IgD-negative memory B cell (primary cell): Measurements from ENCODE around the gene SUMF2. TPM values are rescaled to one million over a fixed set of nuclear protein-coding genes. Genes with fewer than 3 reads are reported as not detected.
"Not testable (repeated sequence)": the region's sequence is repeated elsewhere in the genome, so short reads cannot be mapped to it uniquely, and the experiment has no call there.

Experiments
- H3K27ac Mint-ChIP-seq, 3 donors: one replicate each; pipeline ENCODE4 v1.8.0; 2020 to 2022; ENCODE audit warnings: mild to moderate bottlenecking in 3 of 3, mixed read lengths in 3 of 3, moderate library complexity in 1 of 3
- H3K27me3 Mint-ChIP-seq: one replicate; pipeline ENCODE4 v1.8.0; 2021; ENCODE audit warnings: mixed read lengths
- H3K36me3 Mint-ChIP-seq: one replicate; pipeline ENCODE4 v1.8.0; 2020; ENCODE audit warnings: mild to moderate bottlenecking, mixed read lengths
- H3K4me1 Mint-ChIP-seq, 3 donors: one replicate each; pipeline ENCODE4 v1.8.0; 2020 to 2022; ENCODE audit warnings: mixed read lengths in 3 of 3, mild to moderate bottlenecking in 1 of 3
- H3K4me3 Mint-ChIP-seq, 4 donors: one replicate each; pipeline ENCODE4 v1.8.0; 2020 to 2022; ENCODE audit warnings: mild to moderate bottlenecking in 4 of 4, mixed read lengths in 4 of 4, moderate library complexity in 3 of 4
- H3K9me3 Mint-ChIP-seq, 3 donors: one replicate each; pipeline ENCODE4 v1.8.0; 2020 to 2021; ENCODE audit warnings: mixed read lengths in 3 of 3, mild to moderate bottlenecking in 1 of 3
- polyA plus RNA-seq: library from polyadenylated mRNA; unstranded; fragments of 300-500 nt; fragmentation: Illumina TruSeq; gene quantifications from one replicate; pipeline ENCODE4 v1.2.3, GENCODE V29; 2021

Gene SUMF2
- polyA plus RNA-seq, 1 donor from 2014 or later, result 130 TPM

DNA sequence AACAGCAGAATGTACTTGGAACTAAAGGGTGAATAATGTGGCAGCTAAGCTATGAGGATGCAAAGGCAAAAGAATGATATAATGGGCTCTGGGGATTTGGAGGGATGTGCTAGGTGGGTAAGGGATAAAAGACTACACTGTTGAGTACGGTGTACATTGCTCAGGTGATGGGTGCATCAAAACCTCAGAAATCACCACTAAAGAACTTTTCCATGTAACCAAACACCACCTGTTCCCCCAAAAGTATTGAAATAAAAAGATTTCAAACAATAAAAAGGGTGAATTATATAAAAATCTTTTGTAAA, 43.8 kb downstream of the SUMF2 start:
- Mint-ChIP-seq H3K4me3 (peak overlapping the region in 2 of 4 donors; percentile 43 to 94), H3K27ac (peak overlapping the region in 2 of 3 donors; percentile 23 to 82), H3K27me3 (no peaks in the 10 kb centered on the region), H3K4me1 (peaks cover 17 to 24% (median 22%) of the 10 kb centered on the region in 3 donors), H3K36me3 (peaks cover 3% of the 10 kb centered on the region), H3K9me3 (peaks cover 0 to 4% (median 0%) of the 10 kb centered on the region in 3 donors)

DNA sequence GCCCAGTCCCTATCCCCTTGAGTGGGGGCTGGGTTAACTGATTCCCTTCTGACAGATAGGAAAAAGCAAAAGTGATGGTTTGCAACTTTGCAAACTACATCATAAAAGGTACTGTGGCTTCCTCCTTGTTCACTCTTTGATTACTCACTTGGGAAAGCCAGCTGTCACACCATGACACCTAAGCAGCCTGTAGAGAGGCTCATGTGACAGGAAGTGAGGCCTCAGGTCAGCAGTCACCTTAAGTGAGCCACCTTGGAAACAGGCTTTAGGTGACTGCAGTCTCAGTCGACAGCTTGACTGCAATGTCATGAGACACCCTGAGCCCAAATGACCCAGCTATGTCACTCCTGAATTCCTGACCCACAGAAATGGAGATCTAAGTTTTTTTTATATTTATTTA, 46.5 kb downstream of the SUMF2 start:
- no peak overlapping the region for H3K4me3 Mint-ChIP-seq
- peaks cover under 1% of the 10 kb centered on the region for H3K27me3 Mint-ChIP-seq
- no peak overlapping the region for H3K27ac Mint-ChIP-seq
- peaks cover 0 to 4% (median 0%) of the 10 kb centered on the region in 3 donors for H3K9me3 Mint-ChIP-seq
- H3K4me1 Mint-ChIP-seq, result peaks cover 12 to 17% (median 15%) of the 10 kb centered on the region in 3 donors
- peaks cover 3% of the 10 kb centered on the region for H3K36me3 Mint-ChIP-seq

DNA sequence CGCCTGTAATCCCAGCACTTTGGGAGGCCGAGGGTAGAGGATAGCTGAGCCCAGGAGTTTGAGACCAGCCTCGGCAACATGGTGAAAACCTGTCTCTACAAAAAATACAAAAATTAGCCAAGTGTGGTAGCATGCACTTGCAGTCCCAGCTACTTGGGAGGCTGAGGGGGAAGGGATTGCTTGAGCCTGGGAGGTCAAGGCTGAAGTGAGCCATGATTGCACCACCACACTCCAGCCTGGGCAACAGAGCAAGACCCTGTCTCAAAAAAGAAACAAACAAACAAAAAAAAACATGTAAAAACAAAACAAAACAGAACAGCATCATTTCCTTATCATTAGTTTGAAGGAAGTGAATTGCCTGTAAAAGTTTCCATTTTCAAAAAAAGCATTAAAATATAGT, 48.2 kb downstream of the SUMF2 start:
- H3K4me1 Mint-ChIP-seq, H3K36me3 Mint-ChIP-seq, H3K4me3 Mint-ChIP-seq, H3K27ac Mint-ChIP-seq, H3K9me3 Mint-ChIP-seq: not testable (repeated sequence)
- peaks cover 12% of the 10 kb centered on the region for H3K27me3 Mint-ChIP-seq

DNA sequence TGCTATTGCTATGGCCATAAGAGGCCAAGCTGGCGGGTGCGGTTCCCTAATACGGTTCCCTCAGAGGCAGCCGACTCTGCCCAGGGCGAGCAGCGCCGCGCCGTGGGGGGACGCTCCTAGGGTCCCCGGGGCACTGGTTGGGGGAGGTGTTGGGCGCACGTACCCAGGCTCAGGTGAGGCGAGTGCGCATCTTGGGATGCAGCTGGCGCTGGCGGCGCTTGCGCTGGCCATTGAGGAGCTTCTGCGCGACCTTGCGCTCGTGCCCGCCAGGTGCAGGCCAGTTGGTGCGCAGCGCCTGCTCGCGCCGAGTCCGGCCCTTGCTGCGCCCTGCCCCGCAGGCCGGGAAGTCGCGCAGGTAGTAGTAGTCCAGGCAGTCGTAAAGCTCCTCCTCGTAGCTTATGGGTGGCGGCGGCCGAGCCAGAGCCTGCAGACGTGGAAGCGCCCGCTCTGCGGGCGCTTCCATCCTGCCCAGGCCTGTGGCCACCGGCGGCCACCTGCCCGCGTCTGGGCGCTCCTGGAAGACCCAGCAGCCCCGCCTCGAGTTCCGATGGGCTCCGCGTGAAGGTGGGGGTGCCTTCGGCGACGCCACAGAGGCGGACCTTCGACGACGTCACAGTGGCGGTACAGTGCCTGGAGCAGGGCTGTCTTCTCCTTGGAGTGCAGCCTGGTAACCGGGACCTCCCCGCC, 51.9 kb downstream of the SUMF2 start, which contains the start of gene NUPR2:
Gene NUPR2 (minus strand): TSS at position 566 of the 687 bp plus-strand sequence. CDS start 103 bp downstream, at position 463.
- Mint-ChIP-seq H3K9me3 (no peaks in the 10 kb centered on the region), H3K4me1 (no peaks in the 10 kb centered on the region), H3K27ac (no peak within 1 kb of the TSS), H3K4me3 (no peak within 1 kb of the TSS), H3K36me3 (no peaks in the 10 kb centered on the region), H3K27me3 (peaks cover 15% of the 10 kb centered on the region)

DNA sequence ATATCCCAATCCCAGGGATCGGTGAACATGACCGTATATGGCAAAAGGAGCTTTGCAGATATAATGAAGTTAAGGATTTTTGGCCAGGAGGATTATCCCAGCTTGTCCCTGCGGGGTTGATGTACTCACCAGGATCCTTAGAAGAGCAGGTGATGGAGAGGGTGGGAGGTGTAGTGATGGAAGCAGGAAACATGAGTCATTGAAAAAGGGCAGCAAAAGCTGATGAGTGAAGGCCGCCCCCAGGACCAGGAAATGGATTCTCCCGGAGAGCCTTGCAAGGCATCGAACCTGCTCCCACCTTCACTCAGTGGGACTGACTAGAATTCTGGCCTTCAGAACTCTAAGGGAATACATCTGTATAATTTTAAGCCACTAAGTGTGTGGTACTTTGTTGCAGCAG, 57.4 kb downstream of the SUMF2 start:
- Mint-ChIP-seq H3K27me3 (peaks cover 10% of the 10 kb centered on the region), H3K9me3 (peaks cover 0 to 3% (median 0%) of the 10 kb centered on the region in 3 donors), H3K4me1 (no peaks in the 10 kb centered on the region), H3K27ac (no peak overlapping the region), H3K4me3 (no peak overlapping the region), H3K36me3 (no peaks in the 10 kb centered on the region)

DNA sequence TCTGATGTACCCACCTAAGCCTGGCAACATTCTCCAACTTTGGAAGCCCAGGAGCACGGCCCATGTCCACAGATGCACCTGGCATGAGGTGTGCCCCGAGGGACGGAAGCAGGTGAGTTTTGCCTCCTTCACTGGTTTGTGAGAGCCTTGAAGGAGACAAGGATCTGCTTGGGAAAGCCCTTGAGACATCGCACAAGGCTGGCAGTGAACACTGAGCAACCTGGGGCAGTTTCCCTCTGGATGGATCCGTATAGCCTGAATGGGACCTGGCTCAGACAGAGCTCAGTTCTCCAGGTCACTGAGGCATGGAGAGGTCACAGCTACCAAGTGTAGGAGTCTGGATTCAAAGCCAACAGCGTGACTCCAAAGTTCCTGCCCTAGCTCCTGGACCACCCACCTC, 60.9 kb downstream of the SUMF2 start:
- Mint-ChIP-seq H3K9me3 (peaks cover 0 to 3% (median 0%) of the 10 kb centered on the region in 3 donors), H3K4me1 (no peaks in the 10 kb centered on the region), H3K27me3 (no peaks in the 10 kb centered on the region), H3K27ac (no peak overlapping the region), H3K4me3 (no peak overlapping the region), H3K36me3 (no peaks in the 10 kb centered on the region)

DNA sequence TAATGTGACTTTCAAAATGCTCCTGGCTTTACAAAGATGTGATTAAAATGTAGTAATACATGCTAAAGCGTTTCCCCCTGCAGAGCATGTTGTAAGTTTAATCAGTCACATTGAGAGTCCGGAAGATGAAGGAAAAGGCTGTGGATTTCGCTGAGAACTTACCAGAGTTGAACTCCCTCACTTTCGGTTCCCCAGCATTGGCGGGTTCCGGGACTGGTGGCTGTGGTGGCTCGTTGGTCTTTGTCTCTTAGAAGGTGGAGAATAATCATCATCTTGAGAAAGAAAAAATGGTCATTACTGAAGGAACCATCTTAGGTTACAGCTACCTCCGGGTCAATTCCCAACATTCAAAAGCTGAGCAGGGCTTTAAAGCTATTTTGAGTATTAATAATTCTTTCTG, 61.7 kb downstream of the SUMF2 start:
- no peaks in the 10 kb centered on the region for H3K27me3 Mint-ChIP-seq
- no peaks in the 10 kb centered on the region for H3K36me3 Mint-ChIP-seq
- no peak overlapping the region for H3K4me3 Mint-ChIP-seq
- H3K27ac Mint-ChIP-seq, result no peak overlapping the region
- H3K9me3 Mint-ChIP-seq, result peaks cover 0 to 3% (median 0%) of the 10 kb centered on the region in 3 donors
- H3K4me1 Mint-ChIP-seq, result no peaks in the 10 kb centered on the region

DNA sequence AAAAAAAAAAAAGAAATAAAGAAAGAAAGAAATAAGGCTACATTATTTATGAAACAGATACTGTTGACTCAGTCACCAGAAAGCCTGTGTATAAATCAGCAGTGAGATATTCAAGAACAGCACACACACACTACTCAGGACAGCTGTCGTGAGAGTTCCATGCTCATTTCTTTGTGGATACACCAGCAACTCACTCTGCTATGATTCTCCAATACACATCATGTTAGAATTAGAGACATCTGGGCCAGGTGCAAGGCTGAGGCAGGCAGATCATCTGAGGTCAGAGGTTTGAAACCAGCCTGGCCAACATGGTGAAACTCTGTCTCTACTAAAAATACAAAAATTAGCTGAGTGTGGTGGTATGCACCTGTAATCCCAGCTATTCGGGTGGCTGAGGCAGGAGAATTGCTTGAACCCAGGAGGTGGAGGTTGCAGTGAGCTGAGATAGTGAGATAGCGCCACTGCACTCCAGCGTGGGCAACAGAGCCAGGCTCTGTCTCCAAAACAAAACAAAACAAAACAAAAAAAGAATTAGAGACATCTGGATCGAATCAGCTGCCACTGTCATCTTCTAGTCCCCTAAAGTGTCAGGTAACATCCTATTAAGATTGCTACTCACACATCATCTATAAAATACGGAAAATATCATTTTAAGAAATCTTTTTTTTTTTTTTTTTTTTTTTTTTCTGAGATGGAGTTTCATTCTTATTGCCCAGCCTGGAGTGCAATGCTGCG, 63.3 kb downstream of the SUMF2 start:
- Mint-ChIP-seq H3K9me3 (no peaks in the 10 kb centered on the region), H3K4me3 (no peak overlapping the region), H3K27me3 (no peaks in the 10 kb centered on the region), H3K36me3 (peaks cover 2% of the 10 kb centered on the region), H3K4me1 (no peaks in the 10 kb centered on the region), H3K27ac (no peak overlapping the region)

Other genes starting within 250 kb of the SUMF2 start
- not detected for gene SEPTIN14, start 201.5 kb upstream of the SUMF2 start, polyA plus RNA-seq
- 3.3 TPM for gene ZNF713, start 176.8 kb upstream of the SUMF2 start, polyA plus RNA-seq
- gene MRPS17, start 112.4 kb upstream of the SUMF2 start, polyA plus RNA-seq, result 19.9 TPM
- gene NIPSNAP2, start 99.7 kb upstream of the SUMF2 start, polyA plus RNA-seq, result 43.7 TPM
- 5.6 TPM for gene PSPH, start 12.8 kb upstream of the SUMF2 start, polyA plus RNA-seq
- gene CCT6A, start 12.5 kb upstream of the SUMF2 start, polyA plus RNA-seq, result 81.6 TPM
- gene PHKG1, start 28.7 kb downstream of the SUMF2 start, polyA plus RNA-seq, result not detected
- gene CHCHD2, start 42.2 kb downstream of the SUMF2 start, polyA plus RNA-seq, result 530 TPM
- not detected for gene NUPR2, start 52.1 kb downstream of the SUMF2 start, polyA plus RNA-seq